ENCODE measurements around the gene DCP1B. TPM values are rescaled to one million over a fixed set of nuclear protein-coding genes. Genes with fewer than 3 reads are reported as not detected.
A peak's percentile ranks its signal among the peaks of the same experiment; 100 is the strongest.

DCP1B gene
- total RNA-seq, 2 donors from 2014 or later: 9.6 to 10.8 TPM

- Histone ChIP-seq H3K9ac (ENCODE audit: low read depth in 2 of 2, low read length in 2 of 2) (no peak overlapping the region), H3K27me3 (no peaks in the 10 kb centered on the region), H3K9me3 (no peaks in the 10 kb centered on the region), H3K27ac (no peak overlapping the region), H3K36me3 (no peaks in the 10 kb centered on the region), H3K4me3 (no peak overlapping the region), H3K4me1 (peaks cover 3% of the 10 kb centered on the region)
- intact Hi-C loops (cut with DNase I): loop anchor here (5.0 kb wide), 1 partner anchor 287 kb away; no protein-coding TSS in a partner anchor
- DNase-seq: no peak
- TF ChIP-seq, protein P1, sequence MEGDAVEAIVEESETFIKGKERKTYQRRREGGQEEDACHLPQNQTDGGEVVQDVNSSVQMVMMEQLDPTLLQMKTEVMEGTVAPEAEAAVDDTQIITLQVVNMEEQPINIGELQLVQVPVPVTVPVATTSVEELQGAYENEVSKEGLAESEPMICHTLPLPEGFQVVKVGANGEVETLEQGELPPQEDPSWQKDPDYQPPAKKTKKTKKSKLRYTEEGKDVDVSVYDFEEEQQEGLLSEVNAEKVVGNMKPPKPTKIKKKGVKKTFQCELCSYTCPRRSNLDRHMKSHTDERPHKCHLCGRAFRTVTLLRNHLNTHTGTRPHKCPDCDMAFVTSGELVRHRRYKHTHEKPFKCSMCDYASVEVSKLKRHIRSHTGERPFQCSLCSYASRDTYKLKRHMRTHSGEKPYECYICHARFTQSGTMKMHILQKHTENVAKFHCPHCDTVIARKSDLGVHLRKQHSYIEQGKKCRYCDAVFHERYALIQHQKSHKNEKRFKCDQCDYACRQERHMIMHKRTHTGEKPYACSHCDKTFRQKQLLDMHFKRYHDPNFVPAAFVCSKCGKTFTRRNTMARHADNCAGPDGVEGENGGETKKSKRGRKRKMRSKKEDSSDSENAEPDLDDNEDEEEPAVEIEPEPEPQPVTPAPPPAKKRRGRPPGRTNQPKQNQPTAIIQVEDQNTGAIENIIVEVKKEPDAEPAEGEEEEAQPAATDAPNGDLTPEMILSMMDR (IDR thresholded peaks at IDR 0.05): no peak
Observed at GRCh38 chr12:1934068-1934467, 70.2 kb downstream of the DCP1B start.

DNA sequence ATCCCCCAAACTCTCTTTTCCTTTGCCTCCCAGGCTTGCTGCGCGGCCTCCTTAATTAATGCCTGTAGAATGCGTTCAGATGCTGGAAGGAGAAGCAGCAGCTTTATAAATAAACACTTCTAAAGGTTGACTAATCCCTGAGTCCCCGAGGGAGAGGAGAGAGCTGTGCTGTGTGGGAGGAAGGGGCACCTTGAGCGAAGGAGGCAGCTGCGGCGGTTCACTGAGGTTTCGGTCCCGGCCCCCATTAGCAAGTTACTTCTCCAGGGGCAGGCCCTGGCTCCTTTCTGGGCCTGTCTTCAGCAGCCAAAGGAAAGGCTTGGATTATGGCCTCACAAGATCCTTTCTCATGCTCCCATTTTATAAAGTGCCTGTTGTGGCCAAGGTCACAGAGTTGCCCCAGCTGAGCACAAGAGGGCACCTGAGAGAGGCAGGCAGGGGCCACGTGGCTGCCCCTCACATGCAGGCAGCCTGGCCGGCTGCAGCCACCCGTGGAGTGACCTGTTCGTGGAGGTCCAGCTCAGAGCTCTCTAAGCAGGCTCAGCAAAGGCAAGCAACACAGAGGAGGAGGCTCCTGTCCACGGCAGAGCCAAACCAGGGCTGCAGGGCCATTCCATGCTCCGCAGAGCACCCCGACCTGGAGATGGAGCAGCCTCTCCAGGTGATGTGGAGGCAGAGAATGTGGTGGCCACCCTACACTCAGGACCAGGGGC lies 70.8 kb downstream of the DCP1B start:
- DNase-seq: peak; percentile 16
- Histone ChIP-seq H3K27ac (no peak overlapping the region), H3K4me3 (no peak overlapping the region), H3K9ac (ENCODE audit: low read depth in 2 of 2, low read length in 2 of 2) (no peak overlapping the region), H3K27me3 (no peaks in the 10 kb centered on the region), H3K36me3 (no peaks in the 10 kb centered on the region), H3K9me3 (no peaks in the 10 kb centered on the region), H3K4me1 (no peaks in the 10 kb centered on the region)
- intact Hi-C loops (cut with DNase I): loop anchor here (5.0 kb wide), 1 partner anchor 286 kb away; no protein-coding TSS in a partner anchor
- TF ChIP-seq, protein P1 (IDR thresholded peaks at IDR 0.05): no peak

GRCh38 chr12:1932264-1932777 lies 71.9 kb downstream of the DCP1B start:
- intact Hi-C loops (cut with DNase I): loop anchor here (5.0 kb wide), 1 partner anchor 285 kb away; no protein-coding TSS in a partner anchor
- Histone ChIP-seq H3K27me3 (no peaks in the 10 kb centered on the region), H3K4me1 (no peaks in the 10 kb centered on the region), H3K36me3 (no peaks in the 10 kb centered on the region), H3K27ac (no peak overlapping the region), H3K9ac (ENCODE audit: low read depth in 2 of 2, low read length in 2 of 2) (no peak overlapping the region), H3K4me3 (no peak overlapping the region), H3K9me3 (no peaks in the 10 kb centered on the region)
- TF ChIP-seq, protein P1 (IDR thresholded peaks at IDR 0.05): no peak
- DNase-seq: peak; percentile 76

GRCh38 chr12:1931642-1932041 lies 72.6 kb downstream of the DCP1B start:
- Histone ChIP-seq H3K27ac (no peak overlapping the region), H3K4me3 (no peak overlapping the region), H3K36me3 (no peaks in the 10 kb centered on the region), H3K4me1 (no peaks in the 10 kb centered on the region), H3K9me3 (no peaks in the 10 kb centered on the region), H3K9ac (ENCODE audit: low read depth in 2 of 2, low read length in 2 of 2) (no peak overlapping the region), H3K27me3 (no peaks in the 10 kb centered on the region)
- intact Hi-C loops (cut with DNase I): loop anchor here (5.0 kb wide), 1 partner anchor 284 kb away; no protein-coding TSS in a partner anchor
- TF ChIP-seq, protein P1 (IDR thresholded peaks at IDR 0.05): no peak
- DNase-seq: no peak

- H3K9ac ChIP-seq (ENCODE audit: low read depth in 2 of 2, low read length in 2 of 2): peak overlapping the region in 1 of 2 donors; percentile 2
- no peaks in the 10 kb centered on the region for H3K36me3 ChIP-seq
- H3K4me1 ChIP-seq: no peaks in the 10 kb centered on the region
- no peak for DNase-seq
- no peaks in the 10 kb centered on the region for H3K9me3 ChIP-seq
- TF ChIP-seq, protein P1 (IDR thresholded peaks at IDR 0.05): no peak
- no peak overlapping the region for H3K4me3 ChIP-seq
- H3K27ac ChIP-seq: no peak overlapping the region
- H3K27me3 ChIP-seq: no peaks in the 10 kb centered on the region
- intact Hi-C loops (cut with DNase I): loop anchor here (5.0 kb wide), 1 partner anchor 284 kb away; no protein-coding TSS in a partner anchor
Observed at GRCh38 chr12:1930803-1931597, 73.3 kb downstream of the DCP1B start.
